MM.1S (cell line): ENCODE data around the gene ANG.

Experiments used
- DNase-seq: peaks from one replicate; pipeline ENCODE4 v3.0.0-alpha.2; 2015
- H2AFZ ChIP-seq: fragments of 300-600 bp; sonication (generic); 2 replicates; pipeline ENCODE4 v1.6.0; 2016; ENCODE audit warnings: antibody characterized with exemption, low read length
- H3F3A ChIP-seq: fragments of 300-600 bp; sonication (generic); 2 replicates; pipeline ENCODE4 v1.6.1; 2016; ENCODE audit warnings: mild to moderate bottlenecking, antibody characterized with exemption, low read length, moderate library complexity, mixed read lengths; ENCODE audit not compliant: insufficient read depth
- H3K27ac ChIP-seq: fragments of 300-600 bp; sonication (generic); 2 replicates; pipeline ENCODE4 v1.5.1; 2016; ENCODE audit warnings: mild to moderate bottlenecking, low read length
- H3K27me3 ChIP-seq: fragments of 300-600 bp; sonication (generic); replicated peaks from 2 replicates; pipeline ENCODE4 v1.6.0; 2016; ENCODE audit warnings: low read length; ENCODE audit not compliant: insufficient read depth
- H3K36me3 ChIP-seq: fragments of 300-600 bp; sonication (generic); replicated peaks from 2 replicates; pipeline ENCODE4 v1.6.1; 2016; ENCODE audit warnings: mild to moderate bottlenecking, low read length, mixed read lengths; ENCODE audit not compliant: insufficient read depth
- H3K4me1 ChIP-seq: fragments of 300-600 bp; sonication (generic); 2 replicates; pipeline ENCODE4 v1.6.1; 2016; ENCODE audit warnings: low read length, mixed read lengths
- H3K4me2 ChIP-seq: fragments of 300-600 bp; sonication (generic); 2 replicates; pipeline ENCODE4 v1.6.0; 2016; ENCODE audit warnings: low read depth, low read length
- H3K4me3 ChIP-seq: fragments of 300-600 bp; sonication (generic); 2 replicates; pipeline ENCODE4 v1.5.1; 2016; ENCODE audit warnings: low read length, mixed read lengths
- H3K79me2 ChIP-seq: fragments of 300-600 bp; sonication (generic); 2 replicates; pipeline ENCODE4 v1.6.1; 2016; ENCODE audit warnings: mixed run types, low read length, mixed read lengths
- H3K9ac ChIP-seq: fragments of 300-600 bp; sonication (generic); 2 replicates; pipeline ENCODE4 v1.6.1; 2016; ENCODE audit warnings: low read length, mixed read lengths
- H3K9me2 ChIP-seq: fragments of 300-600 bp; sonication (generic); replicated peaks from 2 replicates; pipeline ENCODE4 v1.6.1; 2016; ENCODE audit warnings: mild to moderate bottlenecking, low read length, mixed read lengths; ENCODE audit not compliant: insufficient read depth
- H3K9me3 ChIP-seq: fragments of 300-600 bp; sonication (generic); replicated peaks from 2 replicates; pipeline ENCODE4 v1.6.1; 2016; ENCODE audit warnings: mild to moderate bottlenecking, low read length, mixed read lengths; ENCODE audit not compliant: insufficient read depth
- H4K20me1 ChIP-seq: fragments of 300-600 bp; sonication (generic); 2 replicates; pipeline ENCODE4 v1.6.1; 2016; ENCODE audit warnings: mild to moderate bottlenecking, low read length, moderate library complexity, mixed read lengths; ENCODE audit not compliant: insufficient read depth
- EZH2 ChIP-seq: fragments of 300-600 bp; sonication (generic); optimal IDR thresholded peaks from 2 replicates; pipeline ENCODE3; 2017; ENCODE audit warnings: low read depth, mild to moderate bottlenecking, antibody characterized with exemption, low read length, mixed read lengths
- EZH2phosphoT487 ChIP-seq: fragments of 300-600 bp; sonication (generic); IDR thresholded peaks from 2 replicates; pipeline ENCODE4 v1.6.1; 2018; ENCODE audit warnings: antibody characterized with exemption, low read length
- TF ChIP-seq, protein P1 (sequence below): fragments of 300-600 bp; sonication (generic); IDR thresholded peaks from 2 replicates; pipeline ENCODE4 v1.5.1; 2016; ENCODE audit warnings: antibody characterized with exemption, low read length, mixed read lengths

The ANG gene

DNA sequence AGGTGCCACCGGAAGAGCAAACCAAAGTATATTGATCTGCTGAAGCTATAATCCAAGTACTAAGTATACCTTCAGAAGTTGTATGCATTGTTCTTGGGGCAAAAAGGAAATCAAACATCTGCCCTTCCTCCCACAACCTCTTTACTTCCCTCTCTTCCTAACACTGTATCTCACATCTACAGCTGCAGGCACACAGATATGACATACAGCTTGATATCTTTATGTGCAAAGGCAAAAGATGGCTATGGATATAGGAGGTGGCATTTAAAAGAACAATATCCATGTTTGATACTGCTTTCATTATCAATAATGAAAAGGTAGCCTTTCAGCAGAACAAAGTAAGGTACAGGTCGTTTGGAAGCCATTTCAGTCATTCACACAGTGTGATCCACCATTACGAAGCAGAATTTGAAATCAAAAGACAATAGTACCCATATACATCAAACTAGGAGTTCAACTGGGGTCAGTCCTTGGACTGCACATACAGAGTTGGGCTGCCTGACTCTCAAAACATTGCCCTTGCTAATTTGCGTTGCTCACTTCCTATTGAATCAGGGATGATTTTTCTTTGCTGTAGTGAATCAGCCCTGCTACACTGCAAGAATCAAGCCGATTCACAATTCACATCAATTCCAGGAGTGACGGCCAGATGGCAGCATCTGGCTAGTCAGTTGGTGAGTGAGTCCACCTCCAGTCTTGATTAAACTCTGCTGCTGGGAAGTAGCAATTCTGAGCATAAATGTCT, 8.9 kb downstream of the ANG start:
- Histone ChIP-seq H3K4me1 (no peaks in the 10 kb centered on the region), H2AFZ (no peak overlapping the region), H3K27me3 (no peaks in the 10 kb centered on the region), H3K4me3 (no peak overlapping the region), H3K27ac (no peak overlapping the region), H3K9me2 (no peaks in the 10 kb centered on the region), H4K20me1 (no peaks in the 10 kb centered on the region), H3K9me3 (no peaks in the 10 kb centered on the region), H3F3A (no peaks in the 10 kb centered on the region), H3K4me2 (no peak overlapping the region), H3K36me3 (no peaks in the 10 kb centered on the region), H3K9ac (no peak overlapping the region), H3K79me2 (no peaks in the 10 kb centered on the region)
- TF ChIP-seq, protein P1, sequence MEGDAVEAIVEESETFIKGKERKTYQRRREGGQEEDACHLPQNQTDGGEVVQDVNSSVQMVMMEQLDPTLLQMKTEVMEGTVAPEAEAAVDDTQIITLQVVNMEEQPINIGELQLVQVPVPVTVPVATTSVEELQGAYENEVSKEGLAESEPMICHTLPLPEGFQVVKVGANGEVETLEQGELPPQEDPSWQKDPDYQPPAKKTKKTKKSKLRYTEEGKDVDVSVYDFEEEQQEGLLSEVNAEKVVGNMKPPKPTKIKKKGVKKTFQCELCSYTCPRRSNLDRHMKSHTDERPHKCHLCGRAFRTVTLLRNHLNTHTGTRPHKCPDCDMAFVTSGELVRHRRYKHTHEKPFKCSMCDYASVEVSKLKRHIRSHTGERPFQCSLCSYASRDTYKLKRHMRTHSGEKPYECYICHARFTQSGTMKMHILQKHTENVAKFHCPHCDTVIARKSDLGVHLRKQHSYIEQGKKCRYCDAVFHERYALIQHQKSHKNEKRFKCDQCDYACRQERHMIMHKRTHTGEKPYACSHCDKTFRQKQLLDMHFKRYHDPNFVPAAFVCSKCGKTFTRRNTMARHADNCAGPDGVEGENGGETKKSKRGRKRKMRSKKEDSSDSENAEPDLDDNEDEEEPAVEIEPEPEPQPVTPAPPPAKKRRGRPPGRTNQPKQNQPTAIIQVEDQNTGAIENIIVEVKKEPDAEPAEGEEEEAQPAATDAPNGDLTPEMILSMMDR, result peak; percentile 62
- TF ChIP-seq EZH2phosphoT487, result no peak
- DNase-seq, result peak; percentile 53

DNA sequence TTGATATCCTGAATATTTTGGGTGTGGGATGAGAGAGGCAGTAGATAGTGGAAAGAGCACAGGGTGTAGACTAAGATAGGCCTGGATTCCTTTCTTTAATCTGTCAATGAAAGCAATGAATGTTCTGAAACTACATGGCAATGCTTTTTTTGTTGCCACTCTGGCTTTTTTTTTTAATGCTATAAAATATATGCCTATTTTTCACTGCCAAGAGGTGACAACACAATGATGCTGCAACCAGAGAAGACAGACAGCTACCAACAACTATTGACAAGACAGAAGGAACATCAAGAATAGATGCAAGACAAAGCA, 9.4 kb downstream of the ANG start:
- Histone ChIP-seq H3K9ac (no peak overlapping the region), H3K27me3 (no peaks in the 10 kb centered on the region), H2AFZ (no peak overlapping the region), H4K20me1 (no peaks in the 10 kb centered on the region), H3K4me3 (no peak overlapping the region), H3K36me3 (no peaks in the 10 kb centered on the region), H3K9me2 (no peaks in the 10 kb centered on the region), H3F3A (no peaks in the 10 kb centered on the region), H3K27ac (no peak overlapping the region), H3K4me2 (no peak overlapping the region), H3K9me3 (no peaks in the 10 kb centered on the region), H3K4me1 (no peaks in the 10 kb centered on the region), H3K79me2 (no peaks in the 10 kb centered on the region)
- TF ChIP-seq, protein P1, result no peak
- TF ChIP-seq EZH2phosphoT487 (no peak), EZH2 (no peak)
- no peak for DNase-seq

DNA sequence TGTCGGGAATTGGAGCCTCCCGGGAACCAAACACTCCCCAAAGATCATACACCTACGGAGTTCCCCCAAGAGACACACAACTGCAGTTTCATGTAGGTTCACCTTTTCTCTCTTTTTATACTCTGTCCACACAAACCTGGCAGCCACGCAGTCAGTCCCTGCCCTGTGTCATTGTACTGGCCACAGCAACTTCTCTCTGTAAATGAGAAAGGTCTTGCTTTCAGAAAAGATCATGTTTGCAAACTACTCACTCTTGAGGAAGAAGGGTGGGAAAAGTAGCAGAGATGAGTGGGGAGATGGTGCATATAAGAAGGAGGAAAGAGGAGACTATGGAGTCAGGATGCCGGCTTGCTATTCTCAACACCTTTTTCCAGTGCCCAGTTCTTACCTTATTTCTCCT, 10.4 kb downstream of the ANG start:
- Histone ChIP-seq H3K9ac (no peak overlapping the region), H3F3A (no peaks in the 10 kb centered on the region), H3K4me2 (no peak overlapping the region), H3K79me2 (no peaks in the 10 kb centered on the region), H3K4me1 (no peaks in the 10 kb centered on the region), H3K27ac (no peak overlapping the region), H4K20me1 (no peaks in the 10 kb centered on the region), H2AFZ (no peak overlapping the region), H3K4me3 (no peak overlapping the region), H3K9me2 (no peaks in the 10 kb centered on the region), H3K36me3 (no peaks in the 10 kb centered on the region), H3K27me3 (no peaks in the 10 kb centered on the region), H3K9me3 (no peaks in the 10 kb centered on the region)
- no peak for DNase-seq
- TF ChIP-seq EZH2phosphoT487 (no peak), EZH2 (no peak)
- TF ChIP-seq, protein P1, result no peak
